Activated CD4-positive, alpha-beta T cell treated with anti-CD3 and anti-CD28 coated beads, Interleukin-2, amount 10 ng/mL, durations not matched to agents 7 days and 5 days (primary cell): ENCODE results near the gene SPON1. TPM values are rescaled to one million over a fixed set of nuclear protein-coding genes. Genes with fewer than 3 reads are reported as not detected.
"Not testable (repeated sequence)": the region's sequence is repeated elsewhere in the genome, so short reads cannot be mapped to it uniquely, and the experiment has no call there.

Experiments used
- CTCF ChIA-PET: fragments of 350-600 bp; sonication (Branson Sonifier 250); formaldehyde crosslinking; loops from one replicate; lab custom pipeline; 2021; ENCODE audit warnings: antibody characterized with exemption; lab: Charles Lee
- POLR2A ChIA-PET: fragments of 350-600 bp; sonication (Branson Sonifier 250); formaldehyde crosslinking; loops from one replicate; lab custom pipeline; 2021; ENCODE audit warnings: antibody characterized with exemption; lab: Charles Lee
- DNase-seq: peaks from one replicate; pipeline ENCODE4 v3.0.0-alpha.2; 2020
- H3K27ac Mint-ChIP-seq: one replicate; pipeline ENCODE4 v1.8.0; 2021; ENCODE audit warnings: mild to moderate bottlenecking, moderate library complexity, mixed read lengths
- H3K27me3 Mint-ChIP-seq: one replicate; pipeline ENCODE4 v1.8.0; 2021; ENCODE audit warnings: mixed read lengths
- H3K36me3 Mint-ChIP-seq: one replicate; pipeline ENCODE4 v1.8.0; 2021; ENCODE audit warnings: low read depth, mixed read lengths
- H3K4me1 Mint-ChIP-seq: one replicate; pipeline ENCODE4 v1.8.0; 2021; ENCODE audit warnings: mixed read lengths
- H3K4me3 Mint-ChIP-seq: one replicate; pipeline ENCODE4 v1.8.0; 2021; ENCODE audit warnings: mild to moderate bottlenecking, moderate library complexity, mixed read lengths
- H3K9me3 Mint-ChIP-seq: one replicate; pipeline ENCODE4 v1.8.0; 2021; ENCODE audit warnings: mixed read lengths
- total RNA-seq, 2 experiments: library from RNA; stranded (reverse); gene quantifications; one replicate each; pipeline ENCODE4 v1.2.3, GENCODE V29; 2021

The SPON1 gene
- total RNA-seq, 2 experiments from 2014 or later: 1.4 to 1.6 TPM

DNA sequence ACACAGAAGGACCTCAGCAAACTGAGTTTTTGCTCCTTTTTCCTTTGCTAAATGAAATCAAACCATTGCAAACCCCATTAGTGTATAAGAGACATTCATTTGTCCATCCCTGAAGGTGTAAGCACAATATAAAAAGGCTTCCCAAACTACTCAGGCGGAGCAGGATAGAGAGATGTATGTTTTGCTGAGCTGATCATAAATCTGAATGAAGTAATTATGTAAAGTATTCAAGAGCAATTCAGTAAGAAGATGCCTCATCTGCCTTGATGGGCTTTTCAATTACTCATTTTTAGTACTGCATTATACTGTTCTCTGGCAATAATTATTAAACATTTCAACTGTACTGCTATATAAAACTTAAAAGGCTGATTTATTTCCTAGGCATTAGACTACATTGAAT, 65.0 kb downstream of the SPON1 start:
- ChIA-PET POLR2A (no interaction called here), CTCF (no interaction called here)
- Mint-ChIP-seq H3K4me3 (no peak overlapping the region), H3K4me1 (no peaks in the 10 kb centered on the region), H3K27ac (no peak overlapping the region), H3K27me3 (peaks cover 7% of the 10 kb centered on the region), H3K36me3 (no peaks in the 10 kb centered on the region), H3K9me3 (no peaks in the 10 kb centered on the region)
- DNase-seq: no peak

DNA sequence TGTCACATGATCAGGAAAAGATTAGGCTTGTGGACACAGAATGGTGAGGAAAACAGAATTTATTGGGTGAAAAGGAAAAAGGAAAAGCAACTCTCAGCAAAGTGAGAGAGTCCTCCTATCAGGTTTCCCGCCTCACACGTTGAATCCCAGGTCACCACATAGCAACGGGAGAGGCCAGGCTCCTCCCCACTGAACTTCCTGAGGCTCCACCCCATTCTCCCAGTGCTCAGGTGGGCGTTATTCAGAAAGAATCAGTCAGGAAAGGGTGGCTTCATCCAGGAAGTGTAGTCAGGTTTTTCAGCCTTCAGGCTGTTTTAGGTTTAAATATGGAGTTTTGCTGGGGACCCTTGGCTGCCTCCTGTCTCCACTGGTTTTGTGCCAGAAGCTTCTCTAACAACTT, 66.9 kb downstream of the SPON1 start:
- H3K27me3 Mint-ChIP-seq: peaks cover 7% of the 10 kb centered on the region
- H3K4me3 Mint-ChIP-seq: no peak overlapping the region
- CTCF ChIA-PET: no interaction called here
- H3K27ac Mint-ChIP-seq: no peak overlapping the region
- POLR2A ChIA-PET: no interaction called here
- DNase-seq: no peak
- H3K36me3 Mint-ChIP-seq: no peaks in the 10 kb centered on the region
- H3K4me1 Mint-ChIP-seq: no peaks in the 10 kb centered on the region
- H3K9me3 Mint-ChIP-seq: no peaks in the 10 kb centered on the region

DNA sequence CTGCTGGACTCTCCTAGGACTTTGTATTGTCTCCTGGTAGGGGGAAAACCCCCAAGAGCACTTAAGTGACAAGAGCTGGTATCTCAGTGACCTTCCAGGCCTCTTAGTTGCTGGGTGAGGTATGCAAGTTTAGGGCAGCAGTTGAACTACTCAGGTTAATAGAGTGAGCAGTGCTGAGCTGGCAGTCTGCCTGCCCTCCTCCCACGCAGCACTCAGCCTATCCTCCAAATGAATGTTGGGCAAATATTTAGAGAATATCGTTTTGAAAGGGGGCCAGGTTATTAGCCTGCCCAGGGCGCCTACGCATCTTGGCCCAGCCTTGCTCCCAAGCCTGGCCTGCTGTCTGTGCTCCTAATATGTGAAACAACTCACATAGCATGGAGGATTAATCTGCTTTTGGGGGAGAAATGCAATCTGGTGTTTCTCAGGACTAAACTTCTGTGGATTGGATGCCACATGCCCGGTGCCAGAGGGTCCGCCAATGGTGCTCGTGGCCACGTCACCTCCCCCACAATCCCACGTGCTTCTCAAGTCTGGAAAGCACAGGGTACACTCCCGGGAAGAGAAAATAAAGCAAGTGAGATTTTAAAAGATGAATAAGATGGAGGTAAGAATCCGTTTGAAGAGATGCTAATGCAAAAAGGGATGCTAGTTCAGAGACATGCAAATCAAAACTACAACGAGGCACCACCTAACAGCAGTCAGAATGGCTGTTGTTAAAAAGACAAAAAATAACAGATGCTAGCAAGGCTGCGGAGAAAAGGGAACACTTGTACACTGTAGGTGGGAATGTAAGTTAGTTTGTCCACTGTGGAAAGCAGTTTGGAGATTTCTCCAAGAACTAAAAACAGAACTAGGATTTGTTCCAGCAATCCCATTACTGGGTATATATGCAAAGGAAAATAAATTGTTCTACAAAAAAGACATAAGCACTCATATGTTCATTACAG, 67.7 kb downstream of the SPON1 start:
- CTCF ChIA-PET: interaction anchor here (0.6 kb wide), 1 partner anchor 964 kb away, joined by 3 read pairs; no protein-coding TSS in a partner anchor
- Mint-ChIP-seq H3K4me3 (no peak overlapping the region), H3K36me3 (no peaks in the 10 kb centered on the region), H3K27ac (no peak overlapping the region), H3K9me3 (no peaks in the 10 kb centered on the region), H3K27me3 (peaks cover 7% of the 10 kb centered on the region), H3K4me1 (no peaks in the 10 kb centered on the region)
- POLR2A ChIA-PET: no interaction called here
- DNase-seq: no peak

DNA sequence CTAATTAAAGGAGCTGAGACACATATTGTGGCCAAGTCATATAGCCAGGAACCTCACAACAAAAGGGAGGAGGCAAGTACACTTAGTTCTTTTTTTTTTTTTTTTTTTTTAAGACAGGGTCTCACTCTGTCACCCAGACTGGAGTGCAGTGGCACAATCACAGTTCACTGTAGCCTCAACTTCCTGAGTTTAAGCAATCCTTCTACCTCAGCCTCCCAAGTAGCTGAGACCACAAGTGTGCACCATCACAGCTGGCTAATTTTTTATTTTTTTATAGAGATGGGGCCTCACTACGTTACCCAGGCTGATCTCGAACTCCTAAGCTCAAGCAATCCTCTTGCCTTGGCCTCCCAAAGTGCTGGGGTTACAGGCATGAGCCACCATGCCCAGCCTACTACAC, 73.0 kb downstream of the SPON1 start:
- H3K4me1 Mint-ChIP-seq, H3K4me3 Mint-ChIP-seq, DNase-seq, H3K9me3 Mint-ChIP-seq, POLR2A ChIA-PET, H3K27me3 Mint-ChIP-seq, H3K36me3 Mint-ChIP-seq, H3K27ac Mint-ChIP-seq: not testable (repeated sequence)
- CTCF ChIA-PET: interaction anchor here (1.2 kb wide), 1 partner anchor 11 kb away, joined by 3 read pairs; no protein-coding TSS in a partner anchor

DNA sequence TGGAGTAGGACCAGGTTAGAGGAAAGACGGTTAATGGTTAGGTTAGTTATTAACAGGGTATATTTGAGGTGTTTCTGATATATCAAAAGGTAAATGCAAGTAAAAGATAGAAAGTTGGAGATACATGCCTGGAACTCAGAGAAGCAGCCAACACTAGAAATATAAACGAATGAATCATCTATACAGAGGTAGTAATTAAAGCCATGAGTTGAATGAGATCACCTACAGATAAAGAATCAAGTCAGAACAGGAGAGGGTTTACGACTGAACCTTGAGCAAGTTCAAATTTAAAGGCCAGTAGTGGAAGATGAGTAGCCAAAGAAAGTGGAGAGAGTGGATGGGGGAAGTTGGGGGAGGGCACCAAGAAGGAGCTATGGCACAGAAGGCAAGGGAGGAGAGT, 73.9 kb downstream of the SPON1 start:
- no peaks in the 10 kb centered on the region for H3K4me1 Mint-ChIP-seq
- H3K4me3 Mint-ChIP-seq: no peak overlapping the region
- no peak overlapping the region for H3K27ac Mint-ChIP-seq
- H3K36me3 Mint-ChIP-seq: no peaks in the 10 kb centered on the region
- H3K9me3 Mint-ChIP-seq: no peaks in the 10 kb centered on the region
- ChIA-PET POLR2A (no interaction called here), CTCF (interaction anchor here (0.6 kb wide), 1 partner anchor 228 kb away, joined by 3 read pairs; no protein-coding TSS in a partner anchor)
- DNase-seq: no peak
- peaks cover 7% of the 10 kb centered on the region for H3K27me3 Mint-ChIP-seq

DNA sequence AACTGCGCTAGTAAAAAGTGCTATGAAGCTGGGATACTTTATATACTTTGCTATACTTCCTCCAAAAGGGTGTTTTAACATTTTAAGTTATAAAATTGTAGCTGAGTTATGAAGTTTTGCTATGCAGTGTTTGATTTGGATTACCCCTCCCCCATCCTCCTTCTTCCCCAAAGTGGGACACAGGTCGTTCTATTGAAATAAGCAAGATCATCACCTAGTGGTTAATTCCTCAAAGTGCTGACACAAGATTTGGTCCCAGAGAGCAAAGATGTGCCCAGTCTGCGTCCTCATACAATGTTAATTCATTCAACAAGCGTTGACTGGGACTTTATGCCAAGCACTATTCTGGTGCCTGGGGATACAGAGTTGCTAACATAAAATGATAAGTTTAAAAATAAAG, 78.5 kb downstream of the SPON1 start:
- ChIA-PET CTCF (no interaction called here), POLR2A (no interaction called here)
- Mint-ChIP-seq H3K4me1 (no peaks in the 10 kb centered on the region), H3K36me3 (no peaks in the 10 kb centered on the region), H3K27me3 (peaks cover 9% of the 10 kb centered on the region), H3K9me3 (no peaks in the 10 kb centered on the region), H3K4me3 (no peak overlapping the region), H3K27ac (no peak overlapping the region)
- no peak for DNase-seq

DNA sequence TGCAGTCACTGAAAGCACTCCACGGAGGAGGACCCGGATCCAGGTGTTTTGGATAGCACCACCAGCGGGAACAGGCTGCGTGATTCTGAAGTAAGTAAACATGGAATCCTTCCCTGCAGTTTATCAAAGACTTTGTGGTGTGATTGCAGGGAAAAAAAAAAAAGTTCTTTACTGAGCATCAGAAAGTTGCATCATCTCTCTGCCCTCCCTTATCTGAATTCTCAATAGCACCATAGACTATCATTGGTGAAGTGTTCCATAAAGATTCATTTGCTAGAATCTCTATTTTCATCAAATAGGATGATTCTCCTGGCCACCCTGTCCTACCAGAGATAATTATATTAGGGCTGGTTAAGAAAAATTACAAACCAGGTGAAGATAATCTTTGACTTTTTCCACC, 79.0 kb downstream of the SPON1 start:
- POLR2A ChIA-PET: no interaction called here
- CTCF ChIA-PET: no interaction called here
- Mint-ChIP-seq H3K4me3 (no peak overlapping the region), H3K9me3 (no peaks in the 10 kb centered on the region), H3K27me3 (peaks cover 11% of the 10 kb centered on the region), H3K27ac (no peak overlapping the region), H3K36me3 (no peaks in the 10 kb centered on the region), H3K4me1 (no peaks in the 10 kb centered on the region)
- no peak for DNase-seq

DNA sequence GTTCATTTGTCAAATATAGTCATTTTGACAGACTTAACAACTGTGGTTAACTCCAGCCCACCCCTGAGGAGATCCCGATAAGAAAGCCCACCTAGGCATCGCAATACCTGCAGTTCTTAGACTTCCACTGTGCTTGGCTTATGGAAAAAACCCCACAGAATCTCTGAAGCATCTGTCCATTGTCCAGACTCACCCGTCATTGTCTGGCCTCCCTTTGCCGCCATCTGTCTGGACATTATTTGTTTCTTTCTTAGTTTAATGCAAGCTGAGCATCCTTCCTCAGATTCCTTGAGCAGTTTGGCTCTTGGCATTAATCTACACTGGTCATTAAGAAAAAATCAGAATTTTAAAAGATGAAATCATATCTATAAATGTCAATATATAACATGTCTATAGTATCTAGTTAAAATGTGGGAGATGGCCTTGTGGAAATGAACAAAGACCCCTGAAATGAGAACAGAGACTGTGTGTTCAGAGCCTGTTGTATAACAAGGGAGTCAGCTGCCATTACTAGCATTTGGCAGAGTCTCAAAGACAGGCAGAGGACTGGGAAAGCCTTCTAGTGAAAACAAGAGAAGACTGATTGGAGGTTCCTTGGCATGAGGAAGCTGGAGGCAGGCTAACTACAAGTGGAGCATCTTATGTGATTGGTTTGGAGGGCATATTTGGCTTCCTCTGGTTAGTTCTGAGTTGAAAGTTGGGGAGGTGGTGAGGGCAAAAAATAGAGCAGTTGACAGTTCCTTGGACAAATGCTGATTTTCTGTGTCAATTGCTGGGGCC, 80.4 kb downstream of the SPON1 start:
- Mint-ChIP-seq H3K27ac (no peak overlapping the region), H3K36me3 (no peaks in the 10 kb centered on the region), H3K4me1 (no peaks in the 10 kb centered on the region), H3K4me3 (no peak overlapping the region), H3K9me3 (no peaks in the 10 kb centered on the region), H3K27me3 (peaks cover 17% of the 10 kb centered on the region)
- CTCF ChIA-PET: no interaction called here
- POLR2A ChIA-PET: no interaction called here
- no peak for DNase-seq

DNA sequence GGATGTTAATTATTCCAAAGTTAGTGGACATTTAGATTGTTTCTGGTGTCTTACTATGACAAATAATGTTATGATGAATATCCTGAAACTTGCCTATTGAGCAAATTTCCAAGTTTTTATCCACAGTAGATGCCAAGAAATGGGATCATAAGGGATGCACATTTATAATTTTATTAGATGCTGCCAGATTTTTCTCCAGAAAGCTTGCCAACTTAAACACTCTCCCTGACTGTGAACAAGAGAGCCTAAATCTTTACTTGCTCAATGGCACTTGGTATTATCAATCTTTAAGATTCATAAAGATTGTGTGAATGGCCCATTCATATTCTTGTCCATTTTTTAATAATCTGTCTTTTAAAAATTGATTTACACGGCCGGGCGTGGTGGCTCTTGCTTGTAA, 82.4 kb downstream of the SPON1 start:
- POLR2A ChIA-PET: interaction anchor here (0.7 kb wide), 1 partner anchor 76 kb away, joined by 3 read pairs; no protein-coding TSS in a partner anchor
- H3K27ac Mint-ChIP-seq: no peak overlapping the region
- no peaks in the 10 kb centered on the region for H3K9me3 Mint-ChIP-seq
- H3K27me3 Mint-ChIP-seq: peaks cover 15% of the 10 kb centered on the region
- DNase-seq: no peak
- no peaks in the 10 kb centered on the region for H3K4me1 Mint-ChIP-seq
- CTCF ChIA-PET: no interaction called here
- no peaks in the 10 kb centered on the region for H3K36me3 Mint-ChIP-seq
- no peak overlapping the region for H3K4me3 Mint-ChIP-seq

DNA sequence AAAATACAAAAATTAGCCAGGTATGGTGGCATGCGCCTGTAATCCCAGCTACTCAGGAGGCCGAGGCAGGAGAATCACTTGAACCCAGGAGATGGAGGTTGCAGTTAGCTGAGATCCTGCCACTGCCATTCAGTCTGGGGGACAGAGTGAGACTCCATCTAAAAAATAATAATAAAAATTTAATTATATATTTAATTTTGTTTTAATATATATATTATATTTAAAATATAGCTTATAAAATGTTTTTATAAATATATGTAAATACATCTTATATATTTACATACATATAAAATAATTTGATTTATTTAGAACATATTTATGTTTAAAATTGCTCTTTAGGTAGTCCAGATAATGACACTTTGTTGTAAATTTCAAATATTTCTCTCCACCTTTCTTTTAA, 82.9 kb downstream of the SPON1 start:
- no peak for DNase-seq
- no peaks in the 10 kb centered on the region for H3K36me3 Mint-ChIP-seq
- POLR2A ChIA-PET: interaction anchor here (0.7 kb wide), 1 partner anchor 76 kb away, joined by 3 read pairs; no protein-coding TSS in a partner anchor
- no peaks in the 10 kb centered on the region for H3K9me3 Mint-ChIP-seq
- peaks cover 11% of the 10 kb centered on the region for H3K27me3 Mint-ChIP-seq
- H3K4me1 Mint-ChIP-seq: no peaks in the 10 kb centered on the region
- CTCF ChIA-PET: no interaction called here
- H3K4me3 Mint-ChIP-seq: no peak overlapping the region
- no peak overlapping the region for H3K27ac Mint-ChIP-seq

DNA sequence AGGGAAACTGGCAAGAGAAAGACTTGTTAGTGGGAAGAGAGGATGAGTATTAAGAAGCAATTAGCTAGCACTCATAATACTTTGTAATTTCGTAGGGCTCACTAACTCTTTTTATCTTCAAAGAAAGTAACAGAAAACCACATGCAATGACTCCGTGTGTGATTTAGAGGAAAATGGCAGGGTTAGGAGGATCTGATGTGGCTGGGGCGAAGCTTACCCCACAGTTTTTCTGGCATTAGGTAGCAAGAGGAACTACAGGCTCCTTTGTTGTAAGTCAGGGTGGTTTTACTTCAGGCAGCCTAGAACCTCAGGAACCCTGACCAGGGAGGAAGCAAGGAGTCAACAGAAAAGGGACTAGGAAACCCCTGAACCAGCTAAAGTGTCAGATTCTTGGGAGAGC, 89.7 kb downstream of the SPON1 start:
- DNase-seq: no peak
- H3K36me3 Mint-ChIP-seq: no peaks in the 10 kb centered on the region
- peaks cover 6% of the 10 kb centered on the region for H3K27me3 Mint-ChIP-seq
- no peak overlapping the region for H3K4me3 Mint-ChIP-seq
- ChIA-PET POLR2A (interaction anchor here (0.6 kb wide), 1 partner anchor 69 kb away, joined by 6 read pairs; no protein-coding TSS in a partner anchor), CTCF (interaction anchor here (1.0 kb wide), 1 partner anchor 8 kb away, joined by 3 read pairs; no protein-coding TSS in a partner anchor)
- peaks cover 15% of the 10 kb centered on the region for H3K4me1 Mint-ChIP-seq
- no peaks in the 10 kb centered on the region for H3K9me3 Mint-ChIP-seq
- no peak overlapping the region for H3K27ac Mint-ChIP-seq

DNA sequence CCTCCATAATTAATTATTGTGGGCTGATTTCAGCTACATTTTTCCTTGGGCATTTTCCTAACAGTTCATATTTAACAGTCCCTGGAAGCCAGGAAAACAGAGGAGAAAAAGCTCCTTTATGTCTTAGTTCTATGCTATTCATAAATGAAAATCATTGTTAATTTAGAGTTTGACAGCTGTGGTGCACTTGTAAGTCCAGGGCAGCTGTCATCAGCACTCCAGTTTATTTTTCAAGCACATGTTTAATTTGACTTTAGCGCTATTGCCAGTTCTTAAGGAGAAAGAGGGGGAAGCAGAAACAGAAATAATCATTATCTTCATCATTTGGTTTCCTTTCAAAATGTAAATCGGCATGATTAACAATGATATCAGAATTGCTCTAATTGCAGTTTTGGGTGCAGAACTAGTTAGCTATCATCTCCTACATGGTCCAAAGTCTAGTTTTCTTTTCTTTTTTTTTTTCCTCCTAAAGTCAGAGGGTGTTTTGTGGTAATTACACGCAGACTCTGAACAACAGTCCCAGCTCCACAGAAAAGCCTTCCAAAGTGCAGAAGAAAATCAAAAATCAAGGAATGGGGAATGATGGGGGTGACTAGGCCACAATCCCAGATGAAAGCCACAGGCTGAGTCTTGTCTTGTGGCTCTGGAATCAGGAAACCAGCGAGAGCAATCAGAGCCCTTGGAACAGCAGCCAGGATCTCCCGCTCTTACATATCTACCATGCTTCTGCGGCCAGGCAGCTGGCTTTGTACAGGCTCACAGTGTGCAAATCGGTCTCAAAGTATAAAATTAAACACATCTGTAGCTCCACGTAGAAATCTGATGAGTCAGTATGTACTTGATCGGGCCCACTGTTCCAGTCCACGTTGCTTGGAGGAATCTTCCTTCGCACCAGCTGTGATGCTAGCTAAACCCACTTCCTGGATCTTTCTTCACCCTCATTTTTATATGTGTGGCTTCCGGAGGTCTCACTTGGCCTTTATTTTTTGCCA, 91.9 kb downstream of the SPON1 start:
- ChIA-PET POLR2A (interaction anchor here (0.6 kb wide), 1 partner anchor 24 kb away, joined by 3 read pairs; no protein-coding TSS in a partner anchor), CTCF (no interaction called here)
- DNase-seq: no peak

More for the DNA sequence above, 91.9 kb downstream of the SPON1 start:
- H3K4me3 Mint-ChIP-seq: no peak overlapping the region
- no peaks in the 10 kb centered on the region for H3K36me3 Mint-ChIP-seq
- peaks cover 15% of the 10 kb centered on the region for H3K4me1 Mint-ChIP-seq
- H3K27ac Mint-ChIP-seq: no peak overlapping the region
- H3K9me3 Mint-ChIP-seq: no peaks in the 10 kb centered on the region
- peaks cover 2% of the 10 kb centered on the region for H3K27me3 Mint-ChIP-seq
